ENCODE measurements around the gene PNPLA2.

PNPLA2 gene

GRCh38 chr11:820655-821511 is 2.2 kb downstream of the PNPLA2 start:
- in situ Hi-C loops (cut with MboI; ENCODE audit: low sequenced_read_pairs, unreplicated experiment) = no loop called here
- DNase-seq (ENCODE audit: low spot score) = no peak
- TF ChIP-seq, protein P1, sequence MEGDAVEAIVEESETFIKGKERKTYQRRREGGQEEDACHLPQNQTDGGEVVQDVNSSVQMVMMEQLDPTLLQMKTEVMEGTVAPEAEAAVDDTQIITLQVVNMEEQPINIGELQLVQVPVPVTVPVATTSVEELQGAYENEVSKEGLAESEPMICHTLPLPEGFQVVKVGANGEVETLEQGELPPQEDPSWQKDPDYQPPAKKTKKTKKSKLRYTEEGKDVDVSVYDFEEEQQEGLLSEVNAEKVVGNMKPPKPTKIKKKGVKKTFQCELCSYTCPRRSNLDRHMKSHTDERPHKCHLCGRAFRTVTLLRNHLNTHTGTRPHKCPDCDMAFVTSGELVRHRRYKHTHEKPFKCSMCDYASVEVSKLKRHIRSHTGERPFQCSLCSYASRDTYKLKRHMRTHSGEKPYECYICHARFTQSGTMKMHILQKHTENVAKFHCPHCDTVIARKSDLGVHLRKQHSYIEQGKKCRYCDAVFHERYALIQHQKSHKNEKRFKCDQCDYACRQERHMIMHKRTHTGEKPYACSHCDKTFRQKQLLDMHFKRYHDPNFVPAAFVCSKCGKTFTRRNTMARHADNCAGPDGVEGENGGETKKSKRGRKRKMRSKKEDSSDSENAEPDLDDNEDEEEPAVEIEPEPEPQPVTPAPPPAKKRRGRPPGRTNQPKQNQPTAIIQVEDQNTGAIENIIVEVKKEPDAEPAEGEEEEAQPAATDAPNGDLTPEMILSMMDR (IDR thresholded peaks at IDR 0.05; ENCODE audit: borderline replicate concordance, control extremely low read depth, extremely low read depth, insufficient read depth, missing control alignments) = no peak

GRCh38 chr11:821512-822371 is 3.0 kb downstream of the PNPLA2 start:
- TF ChIP-seq, protein P1 (IDR thresholded peaks at IDR 0.05; ENCODE audit: borderline replicate concordance, control extremely low read depth, extremely low read depth, insufficient read depth, missing control alignments) = no peak
- DNase-seq (ENCODE audit: low spot score) = no peak
- in situ Hi-C loops (cut with MboI; ENCODE audit: low sequenced_read_pairs, unreplicated experiment) = no loop called here

- no peak for DNase-seq (ENCODE audit: low spot score)
- TF ChIP-seq, protein P1 (IDR thresholded peaks at IDR 0.05; ENCODE audit: borderline replicate concordance, control extremely low read depth, extremely low read depth, insufficient read depth, missing control alignments) = no peak
- in situ Hi-C loops (cut with MboI; ENCODE audit: low sequenced_read_pairs, unreplicated experiment) = no loop called here
These were observed 5.0 kb downstream of the PNPLA2 start for GRCh38 chr11:823441-824291.

DNA sequence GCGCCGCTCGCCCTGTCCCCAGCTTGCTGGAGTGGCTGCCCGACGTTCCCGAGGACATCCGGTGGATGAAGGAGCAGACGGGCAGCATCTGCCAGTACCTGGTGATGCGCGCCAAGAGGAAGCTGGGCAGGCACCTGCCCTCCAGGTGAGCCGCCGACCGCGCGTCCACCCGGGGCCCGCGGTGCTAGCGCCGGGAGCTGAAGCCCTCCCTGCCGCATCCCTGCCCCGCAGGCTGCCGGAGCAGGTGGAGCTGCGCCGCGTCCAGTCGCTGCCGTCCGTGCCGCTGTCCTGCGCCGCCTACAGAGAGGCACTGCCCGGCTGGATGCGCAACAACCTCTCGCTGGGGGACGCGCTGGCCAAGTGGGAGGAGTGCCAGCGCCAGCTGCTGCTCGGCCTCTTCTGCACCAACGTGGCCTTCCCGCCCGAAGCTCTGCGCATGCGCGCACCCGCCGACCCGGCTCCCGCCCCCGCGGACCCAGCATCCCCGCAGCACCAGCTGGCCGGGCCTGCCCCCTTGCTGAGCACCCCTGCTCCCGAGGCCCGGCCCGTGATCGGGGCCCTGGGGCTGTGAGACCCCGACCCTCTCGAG is 5.7 kb downstream of the PNPLA2 start:
- in situ Hi-C loops (cut with MboI; ENCODE audit: low sequenced_read_pairs, unreplicated experiment) = no loop called here
- DNase-seq (ENCODE audit: low spot score) = no peak
- TF ChIP-seq, protein P1 (IDR thresholded peaks at IDR 0.05; ENCODE audit: borderline replicate concordance, control extremely low read depth, extremely low read depth, insufficient read depth, missing control alignments) = no peak

DNA sequence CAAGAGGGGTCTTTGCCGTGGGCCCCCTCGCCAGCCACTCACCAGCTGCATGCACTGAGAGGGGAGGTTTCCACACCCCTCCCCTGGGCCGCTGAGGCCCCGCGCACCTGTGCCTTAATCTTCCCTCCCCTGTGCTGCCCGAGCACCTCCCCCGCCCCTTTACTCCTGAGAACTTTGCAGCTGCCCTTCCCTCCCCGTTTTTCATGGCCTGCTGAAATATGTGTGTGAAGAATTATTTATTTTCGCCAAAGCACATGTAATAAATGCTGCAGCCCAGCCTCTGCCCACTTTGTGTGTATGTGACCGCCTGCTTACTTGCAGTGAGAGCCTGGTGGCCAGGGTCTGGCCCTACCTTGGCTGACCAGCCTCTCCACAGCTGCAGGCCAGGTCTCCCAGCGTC is 6.2 kb downstream of the PNPLA2 start:
- DNase-seq (ENCODE audit: low spot score) = no peak
- in situ Hi-C loops (cut with MboI; ENCODE audit: low sequenced_read_pairs, unreplicated experiment) = no loop called here
- TF ChIP-seq, protein P1 (IDR thresholded peaks at IDR 0.05; ENCODE audit: borderline replicate concordance, control extremely low read depth, extremely low read depth, insufficient read depth, missing control alignments) = no peak

Measured in GM13976 (cell line).